Hippocampal formation (tissue), 2 donors: ENCODE measurements around the gene SMR3B.

Experiments used
- DNase-seq, 2 donors: peaks; one replicate each; lab custom pipeline; 2025; lab: John Stamatoyannopoulos, UW

SMR3B gene

GRCh38 chr4:70382691-70383181 is at the start of gene SMR3B:
Gene SMR3B (plus strand): TSS chr4:70383131. CDS start chr4:70384511, 1,380 bp downstream.
- no peak for DNase-seq

- DNase-seq, result no peak
Observed at GRCh38 chr4:70334681-70335080, 48.2 kb upstream of the SMR3B start, which contains the start of gene CABS1. Gene CABS1 (plus strand): TSS chr4:70334981. CDS start chr4:70335040, 59 bp downstream.

- DNase-seq, result no peak
Observed at GRCh38 chr4:70336043-70336442, 46.9 kb upstream of the SMR3B start.

- DNase-seq, result no peak
Observed at GRCh38 chr4:70337886-70338420, 45.0 kb upstream of the SMR3B start.

- no peak for DNase-seq
Observed at GRCh38 chr4:70356185-70356584, 26.7 kb upstream of the SMR3B start.

- DNase-seq, result no peak
Observed at GRCh38 chr4:70359115-70359661, 23.7 kb upstream of the SMR3B start.

- DNase-seq, result no peak
Observed at GRCh38 chr4:70360460-70360859, 22.5 kb upstream of the SMR3B start, which contains the start of gene SMR3A. Gene SMR3A (plus strand): TSS chr4:70360760. CDS start chr4:70362116, 1,356 bp downstream.

GRCh38 chr4:70364002-70364401 is 18.9 kb upstream of the SMR3B start:
- DNase-seq, result no peak

- DNase-seq, result no peak
Observed at GRCh38 chr4:70365479-70365878, 17.5 kb upstream of the SMR3B start.

GRCh38 chr4:70367813-70368212 is 15.1 kb upstream of the SMR3B start:
- no peak for DNase-seq

GRCh38 chr4:70371987-70372386 is 10.9 kb upstream of the SMR3B start:
- DNase-seq, result no peak

- DNase-seq, result no peak
Observed at GRCh38 chr4:70372760-70373159, 10.2 kb upstream of the SMR3B start.

- no peak for DNase-seq
Observed at GRCh38 chr4:70380578-70380977, 2.4 kb upstream of the SMR3B start.

- no peak for DNase-seq
Observed at GRCh38 chr4:70392057-70392776, 9.3 kb downstream of the SMR3B start.

- DNase-seq, result no peak
Observed at GRCh38 chr4:70397580-70397979, 14.6 kb downstream of the SMR3B start, which contains the start of gene OPRPN. Gene OPRPN (plus strand): TSS chr4:70397940. CDS start chr4:70399286, 1,346 bp downstream.

GRCh38 chr4:70399319-70399718 is 16.4 kb downstream of the SMR3B start:
- DNase-seq, result no peak

- DNase-seq, result no peak
Observed at GRCh38 chr4:70402762-70403161, 19.8 kb downstream of the SMR3B start.

- no peak for DNase-seq
Observed at GRCh38 chr4:70405765-70406164, 22.8 kb downstream of the SMR3B start.

- DNase-seq, result no peak
Observed at GRCh38 chr4:70425306-70425705, 42.4 kb downstream of the SMR3B start.

GRCh38 chr4:70426789-70427188 is 43.9 kb downstream of the SMR3B start:
- DNase-seq, result no peak

GRCh38 chr4:70437197-70437596 is 54.3 kb downstream of the SMR3B start:
- no peak for DNase-seq
